HG02678 (cell line): ENCODE data around the gene TRMT61A.
"Not testable (repeated sequence)": the region's sequence is repeated elsewhere in the genome, so short reads cannot be mapped to it uniquely, and the experiment has no call there.

Experiments
- ATAC-seq: cut with Tn5 transposase; IDR thresholded peaks from one replicate; pipeline ENCODE4 v1.9.1; 2021; ENCODE audit warnings: mild to moderate bottlenecking, moderate library complexity; ENCODE audit not compliant: unreplicated experiment

TRMT61A gene

GRCh38 chr14:103508521-103509329, 20.3 kb upstream of the TRMT61A start:
- no peak for ATAC-seq

GRCh38 chr14:103509864-103510723, 18.9 kb upstream of the TRMT61A start:
- no peak for ATAC-seq

- ATAC-seq: no peak
Observed at GRCh38 chr14:103510724-103511693, 18.0 kb upstream of the TRMT61A start.

GRCh38 chr14:103512180-103512579, 16.8 kb upstream of the TRMT61A start:
- not testable (repeated sequence) for ATAC-seq

- ATAC-seq: no peak
Observed at GRCh38 chr14:103512701-103513611, 16.0 kb upstream of the TRMT61A start.

- ATAC-seq: no peak
Observed at GRCh38 chr14:103514596-103515421, 14.2 kb upstream of the TRMT61A start.

- no peak for ATAC-seq
Observed at GRCh38 chr14:103516426-103517173, 12.4 kb upstream of the TRMT61A start.

GRCh38 chr14:103517174-103517566, 11.8 kb upstream of the TRMT61A start:
- no peak for ATAC-seq

- ATAC-seq: no peak
Observed at GRCh38 chr14:103517721-103518421, 11.1 kb upstream of the TRMT61A start.

GRCh38 chr14:103518422-103519042, 10.5 kb upstream of the TRMT61A start:
- no peak for ATAC-seq

- ATAC-seq: no peak
Observed at GRCh38 chr14:103519043-103519836, 9.8 kb upstream of the TRMT61A start.

- no peak for ATAC-seq
Observed at GRCh38 chr14:103519837-103520212, 9.2 kb upstream of the TRMT61A start.

- no peak for ATAC-seq
Observed at GRCh38 chr14:103520269-103520656, 8.7 kb upstream of the TRMT61A start.

GRCh38 chr14:103520657-103521437, 8.1 kb upstream of the TRMT61A start:
- no peak for ATAC-seq

GRCh38 chr14:103521438-103521950, 7.5 kb upstream of the TRMT61A start:
- ATAC-seq: no peak
